IMR-90 (cell line): ENCODE measurements around the gene EXOC5. TPM values are rescaled to one million over a fixed set of nuclear protein-coding genes. Genes with fewer than 3 reads are reported as not detected.

Experiments
- ATAC-seq: fragments of 200-7000 bp; cut with Tn5 transposase; 2 replicates; pipeline ENCODE4 v1.9.1; 2020; ENCODE audit warnings: low read depth, mild to moderate bottlenecking, moderate library complexity
- BruUV-seq: library from RNA; stranded (reverse); fragments of 400-500 nt; replicated peaks from 2 replicates; lab custom pipeline; 2021; lab: Mats Ljungman, UMichigan
- CTCF ChIA-PET: fragments of 300-600 bp; formaldehyde crosslinking; extraction: SDS; loops from one replicate; lab custom pipeline; 2021; ENCODE audit warnings: antibody characterized with exemption; lab: Yijun Ruan, JAX
- POLR2A ChIA-PET: fragments of 300-600 bp; sonication (Branson Sonifier 250); formaldehyde crosslinking; loops from one replicate; lab custom pipeline; 2022; ENCODE audit warnings: antibody characterized with exemption; ENCODE audit not compliant: unreplicated experiment; lab: Charles Lee
- DNase-seq: peaks from one replicate; pipeline ENCODE4 v3.0.0; 2013
- H2AFZ ChIP-seq: replicated peaks from 2 replicates; pipeline ENCODE3; 2013; ENCODE audit warnings: low read length, mild to moderate bottlenecking; ENCODE audit not compliant: poor library complexity
- H2AK5ac ChIP-seq: 2 replicates; pipeline ENCODE4 v1.6.1; 2013; ENCODE audit warnings: low read depth, low read length, inconsistent platforms
- H2AK9ac ChIP-seq: replicated peaks from 2 replicates; pipeline ENCODE3; 2013; ENCODE audit warnings: mild to moderate bottlenecking, low read depth, low read length, moderate library complexity; ENCODE audit not compliant: poor library complexity
- H2BK120ac ChIP-seq: 2 replicates; pipeline ENCODE4 v1.6.1; 2013; ENCODE audit warnings: low read depth, low read length, inconsistent platforms
- H2BK15ac ChIP-seq: 3 replicates; pipeline ENCODE4 v1.6.1; 2013; ENCODE audit warnings: low read depth, low read length, inconsistent platforms
- H2BK20ac ChIP-seq: 2 replicates; pipeline ENCODE4 v1.6.1; 2013; ENCODE audit warnings: low read depth, mild to moderate bottlenecking, inconsistent platforms, low read length, moderate library complexity
- H2BK5ac ChIP-seq: 2 replicates; pipeline ENCODE4 v1.6.1; 2013; ENCODE audit warnings: mild to moderate bottlenecking, low read depth, low read length, inconsistent platforms; ENCODE audit not compliant: poor library complexity, severe bottlenecking
- H3K14ac ChIP-seq: replicated peaks from 2 replicates; pipeline ENCODE4 v1.6.1; 2013; ENCODE audit warnings: low read depth, low read length, inconsistent platforms
- H3K18ac ChIP-seq: 2 replicates; pipeline ENCODE4 v1.6.1; 2013; ENCODE audit warnings: low read depth, low read length, control low read depth
- H3K23ac ChIP-seq: 2 replicates; pipeline ENCODE4 v1.6.1; 2013; ENCODE audit warnings: low read depth, low read length, inconsistent platforms
- H3K27ac ChIP-seq: 2 replicates; pipeline ENCODE4 v1.5.1; 2013; ENCODE audit warnings: mild to moderate bottlenecking, control low read depth, low read length; ENCODE audit not compliant: insufficient read depth
- H3K27me3 ChIP-seq: 2 replicates; pipeline ENCODE4 v1.6.1; 2013; ENCODE audit warnings: low read length; ENCODE audit not compliant: control insufficient read depth, insufficient read depth
- H3K36me3 ChIP-seq: 2 replicates; pipeline ENCODE4 v1.6.1; 2013; ENCODE audit warnings: low read length, mixed read lengths; ENCODE audit not compliant: control insufficient read depth, insufficient read depth
- H3K4ac ChIP-seq: 2 replicates; pipeline ENCODE4 v1.6.1; 2013; ENCODE audit warnings: low read depth, low read length, inconsistent platforms
- H3K4me1 ChIP-seq: 2 replicates; pipeline ENCODE4 v1.6.1; 2013; ENCODE audit warnings: low read length, mixed read lengths; ENCODE audit not compliant: control insufficient read depth, insufficient read depth
- H3K4me2 ChIP-seq: 2 replicates; pipeline ENCODE4 v1.6.1; 2013; ENCODE audit warnings: low read depth, mild to moderate bottlenecking, control low read depth, low read length, moderate library complexity
- H3K4me3 ChIP-seq: 2 replicates; pipeline ENCODE4 v1.5.1; 2013; ENCODE audit warnings: low read depth, mild to moderate bottlenecking, control low read depth, low read length, moderate library complexity; ENCODE audit not compliant: insufficient read depth
- H3K56ac ChIP-seq: 2 replicates; pipeline ENCODE4 v1.6.1; 2013; ENCODE audit warnings: low read length, inconsistent platforms; ENCODE audit not compliant: insufficient read depth; ENCODE audit errors: extremely low read depth
- H3K79me1 ChIP-seq, 2 experiments: 2 replicates each; pipeline ENCODE4 v1.6.1; 2013; ENCODE audit warnings: low read length in 2 of 2, inconsistent platforms in 1 of 2, low read depth in 1 of 2
- H3K9ac ChIP-seq: 2 replicates; pipeline ENCODE4 v1.6.1; 2013; ENCODE audit warnings: low read depth, low read length, control low read depth
- H3K9me1 ChIP-seq: 2 replicates; pipeline ENCODE4 v1.6.1; 2013; ENCODE audit warnings: low read length, inconsistent platforms; ENCODE audit not compliant: insufficient read depth
- H3K9me3 ChIP-seq: 2 replicates; pipeline ENCODE4 v1.6.1; 2013; ENCODE audit warnings: low read length; ENCODE audit not compliant: control insufficient read depth, insufficient read depth
- H4K20me1 ChIP-seq: 2 replicates; pipeline ENCODE4 v1.6.1; 2013; ENCODE audit warnings: low read length, inconsistent platforms; ENCODE audit not compliant: insufficient read depth
- H4K5ac ChIP-seq: 2 replicates; pipeline ENCODE4 v1.6.1; 2013; ENCODE audit warnings: mild to moderate bottlenecking, low read depth, low read length, control low read depth
- H4K8ac ChIP-seq, 2 experiments: 2 replicates each; pipeline ENCODE4 v1.6.1; 2013; ENCODE audit warnings: low read depth in 2 of 2, low read length in 2 of 2, control low read depth in 1 of 2, inconsistent platforms in 1 of 2
- H4K91ac ChIP-seq: 2 replicates; pipeline ENCODE4 v1.6.1; 2013; ENCODE audit warnings: low read depth, low read length, inconsistent platforms; ENCODE audit not compliant: insufficient read depth
- CTCF ChIP-seq: conservative IDR thresholded peaks from 2 replicates; pipeline ENCODE4 v1.5.1; 2012; ENCODE audit warnings: mild to moderate bottlenecking, low read depth, low read length, improper control_type of control experiment
- FOS ChIP-seq: fragments of 150-350 bp; IDR thresholded peaks from 2 replicates; pipeline ENCODE4 v1.6.1; 2016; ENCODE audit warnings: low read depth, low read length
- MAZ ChIP-seq: IDR thresholded peaks from 2 replicates; pipeline ENCODE4 v1.6.1; 2012; ENCODE audit warnings: low read depth, mild to moderate bottlenecking, low read length, improper control_type of control experiment, moderate library complexity, borderline replicate concordance
- POLR2A ChIP-seq: IDR thresholded peaks from 2 replicates; pipeline ENCODE4 v1.6.1; 2012; ENCODE audit warnings: mild to moderate bottlenecking, low read depth, low read length
- RAD21 ChIP-seq: IDR thresholded peaks from 2 replicates; pipeline ENCODE4 v1.6.1; 2012; ENCODE audit warnings: low read length, improper control_type of control experiment
- SMC3 ChIP-seq: fragments of 150-350 bp; IDR thresholded peaks from 2 replicates; pipeline ENCODE4 v1.6.1; 2016; ENCODE audit warnings: low read depth, mild to moderate bottlenecking, antibody characterized with exemption, low read length, moderate library complexity
- WGBS, 2 experiments: methylation state at CpG; one replicate each; pipeline versions ENCODE4 v1.1.5 to v1.1.7; 2013; ENCODE audit warnings: missing lambda C conversion rate in 2 of 2; ENCODE audit not compliant: insufficient read length in 1 of 2; ENCODE audit errors: extremely low coverage in 2 of 2; 5-methylcytosine and 5-hydroxymethylcytosine counted together
- dilution Hi-C: fragments of 300-500 bp; cut with HindIII; formaldehyde crosslinking; loops from one replicate; pipeline ENCODE4 v1.14.3; 2018; ENCODE audit warnings: low sequenced_read_pairs; ENCODE audit not compliant: unreplicated experiment
- in situ Hi-C: fragments of 300-500 bp; cut with MboI; formaldehyde crosslinking; loops from 3 replicates; pipeline ENCODE4 v1.14.3; 2019; ENCODE audit warnings: low sequenced_read_pairs, inconsistent platforms, mixed read lengths
- intact Hi-C: fragments of 100-400 bp; cut with micrococcal nuclease; formaldehyde crosslinking; loops from 2 replicates; pipeline ENCODE4 v1.10.0; 2022
- polyA plus RNA-seq, 3 experiments: library from polyadenylated mRNA; depleted of rRNA; stranded (reverse); fragments of >200 nt; gene quantifications; 2 replicates each; pipeline ENCODE4 v1.2.3, GENCODE V29; 2012; ENCODE audit warnings: low replicate concordance in 1 of 3
- total RNA-seq: library from RNA; depleted of rRNA; stranded (reverse); fragments of >200 nt; gene quantifications from 2 replicates; pipeline ENCODE4 v1.2.3, GENCODE V29; 2012

Gene EXOC5
- total and polyA plus RNA-seq, 2 of the 4 experiments (the other 2 are of a cell fraction): 22.4 to 52.5 TPM

- Histone ChIP-seq H3K4me2 (no peak overlapping the region), H3K4ac (no peak overlapping the region), H3K18ac (no peak overlapping the region), H3K27ac (no peak overlapping the region), H2AFZ (no peak overlapping the region), H3K9me1 (no peaks in the 10 kb centered on the region), H3K36me3 (no peaks in the 10 kb centered on the region), H3K9me3 (no peaks in the 10 kb centered on the region), H3K4me3 (no peak overlapping the region), H2AK9ac (no peak overlapping the region), H2BK5ac (no peak overlapping the region), H4K5ac (no peak overlapping the region), H2AK5ac (no peak overlapping the region), H3K23ac (no peak overlapping the region), H3K14ac (no peak overlapping the region), H2BK20ac (no peak overlapping the region), H3K56ac (no peak overlapping the region), H3K9ac (no peak overlapping the region), H3K27me3 (no peaks in the 10 kb centered on the region; the same call in 1 of the 2 replicates), H4K8ac (no peak overlapping the region), H2BK15ac (no peak overlapping the region), H3K4me1 (no peaks in the 10 kb centered on the region), H3K79me1 (no peaks in the 10 kb centered on the region), H4K20me1 (no peaks in the 10 kb centered on the region), H4K91ac (no peak overlapping the region), H2BK120ac (no peak overlapping the region)
- no TSS peak for BruUV-seq
- intact Hi-C loops (no loop called here), in situ Hi-C loops (no loop called here), dilution Hi-C loops (no loop called here)
- ATAC-seq: no peak
- DNase-seq: no peak
- TF ChIP-seq CTCF: no peak
- TF ChIP-seq FOS: no peak
- TF ChIP-seq POLR2A: no peak
- TF ChIP-seq RAD21: no peak
- TF ChIP-seq SMC3: no peak
- no peak for TF ChIP-seq MAZ
- ChIA-PET CTCF (no interaction called here), POLR2A (no interaction called here)
- WGBS, 2 experiments: no CpG with 5 or more reads among the region's 2 CpGs
Measured at GRCh38 chr14:57168138-57168679, 100.5 kb downstream of the EXOC5 start.
